GM13976 (cell line): Measurements from ENCODE around the gene TM2D3.
"Not testable (repeated sequence)": the region's sequence is repeated elsewhere in the genome, so short reads cannot be mapped to it uniquely, and the experiment has no call there.

ENCODE experiments used
- DNase-seq: peaks from one replicate; pipeline ENCODE4 v3.0.0; 2012; ENCODE audit warnings: low spot score
- CTCF ChIP-seq: IDR thresholded peaks from 2 replicates; pipeline ENCODE4 v1.5.1; 2012; ENCODE audit warnings: borderline replicate concordance, mild to moderate bottlenecking; ENCODE audit not compliant: insufficient read depth; ENCODE audit errors: extremely low read depth, missing control alignments, control extremely low read depth
- in situ Hi-C: fragments of 300-500 bp; cut with MboI; formaldehyde crosslinking; loops from one replicate; pipeline ENCODE4 v1.12.0; 2022; ENCODE audit warnings: low sequenced_read_pairs, mixed read lengths, inconsistent platforms; ENCODE audit not compliant: unreplicated experiment

The TM2D3 gene

GRCh38 chr15:101662203-101662602 lies 10.0 kb upstream of the TM2D3 start:
- DNase-seq = no peak
- in situ Hi-C loops = no loop called here
- no peak for TF ChIP-seq CTCF

- in situ Hi-C loops = no loop called here
- DNase-seq = no peak
- TF ChIP-seq CTCF = no peak
Observed at GRCh38 chr15:101660005-101660404, 7.8 kb upstream of the TM2D3 start.

GRCh38 chr15:101657968-101658784 lies 6.0 kb upstream of the TM2D3 start:
- in situ Hi-C loops = no loop called here
- DNase-seq = no peak
- TF ChIP-seq CTCF = no peak

GRCh38 chr15:101657171-101657570 lies 5.0 kb upstream of the TM2D3 start:
- no peak for DNase-seq
- no peak for TF ChIP-seq CTCF
- in situ Hi-C loops = no loop called here

GRCh38 chr15:101654624-101655337 lies 2.6 kb upstream of the TM2D3 start:
- DNase-seq, in situ Hi-C loops: not testable (repeated sequence)
- TF ChIP-seq CTCF = peak; percentile 31

GRCh38 chr15:101654171-101654570 lies 2.0 kb upstream of the TM2D3 start:
- in situ Hi-C loops = no loop called here
- no peak for TF ChIP-seq CTCF
- no peak for DNase-seq
